Measurements from ENCODE around the gene KRT82.

KRT82 gene

DNA sequence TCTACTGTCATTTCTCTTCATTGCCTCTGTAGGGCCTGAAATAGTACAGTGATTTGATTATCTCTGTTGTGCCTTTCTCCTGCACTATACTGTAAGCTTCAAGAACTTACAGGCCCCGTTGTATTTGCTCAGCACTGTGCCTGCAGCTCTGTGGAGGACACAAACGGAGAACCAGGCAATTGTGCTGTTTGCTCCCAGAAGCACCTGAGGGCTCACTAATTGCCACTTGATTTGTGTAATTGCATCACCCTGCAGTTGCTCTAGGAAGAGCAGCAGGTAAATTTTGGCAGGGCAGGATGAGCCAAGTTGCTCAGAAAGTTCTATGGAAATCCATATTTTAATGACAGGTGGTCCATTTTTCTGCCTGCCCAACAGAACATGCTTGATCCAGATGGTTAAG lies 11.6 kb upstream of the KRT82 start:
- Histone ChIP-seq H4K20me1 (ENCODE audit: insufficient read depth, low read length) (no peaks in the 10 kb centered on the region), H2AFZ (ENCODE audit: low read depth, low read length) (no peak overlapping the region), H3K27me3 (ENCODE audit: low read depth, low read length) (peaks cover 20% of the 10 kb centered on the region), H3K4me1 (ENCODE audit: low read length) (no peaks in the 10 kb centered on the region), H3K79me2 (ENCODE audit: low read length) (no peaks in the 10 kb centered on the region), H3K4me2 (ENCODE audit: low read length) (no peak overlapping the region), H3K9ac (ENCODE audit: low read length) (no peak overlapping the region), H3K4me3 (ENCODE audit: low read length) (no peak overlapping the region), H3K27ac (ENCODE audit: low read length) (no peak overlapping the region), H3K9me3 (ENCODE audit: insufficient read depth, low read length) (no peaks in the 10 kb centered on the region), H3K36me3 (replicated peaks; ENCODE audit: low read depth, low read length) (no peaks in the 10 kb centered on the region)
- TF ChIP-seq, protein P1, sequence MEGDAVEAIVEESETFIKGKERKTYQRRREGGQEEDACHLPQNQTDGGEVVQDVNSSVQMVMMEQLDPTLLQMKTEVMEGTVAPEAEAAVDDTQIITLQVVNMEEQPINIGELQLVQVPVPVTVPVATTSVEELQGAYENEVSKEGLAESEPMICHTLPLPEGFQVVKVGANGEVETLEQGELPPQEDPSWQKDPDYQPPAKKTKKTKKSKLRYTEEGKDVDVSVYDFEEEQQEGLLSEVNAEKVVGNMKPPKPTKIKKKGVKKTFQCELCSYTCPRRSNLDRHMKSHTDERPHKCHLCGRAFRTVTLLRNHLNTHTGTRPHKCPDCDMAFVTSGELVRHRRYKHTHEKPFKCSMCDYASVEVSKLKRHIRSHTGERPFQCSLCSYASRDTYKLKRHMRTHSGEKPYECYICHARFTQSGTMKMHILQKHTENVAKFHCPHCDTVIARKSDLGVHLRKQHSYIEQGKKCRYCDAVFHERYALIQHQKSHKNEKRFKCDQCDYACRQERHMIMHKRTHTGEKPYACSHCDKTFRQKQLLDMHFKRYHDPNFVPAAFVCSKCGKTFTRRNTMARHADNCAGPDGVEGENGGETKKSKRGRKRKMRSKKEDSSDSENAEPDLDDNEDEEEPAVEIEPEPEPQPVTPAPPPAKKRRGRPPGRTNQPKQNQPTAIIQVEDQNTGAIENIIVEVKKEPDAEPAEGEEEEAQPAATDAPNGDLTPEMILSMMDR (IDR thresholded peaks at IDR 0.05; ENCODE audit: low read depth, low read length) = no peak

DNA sequence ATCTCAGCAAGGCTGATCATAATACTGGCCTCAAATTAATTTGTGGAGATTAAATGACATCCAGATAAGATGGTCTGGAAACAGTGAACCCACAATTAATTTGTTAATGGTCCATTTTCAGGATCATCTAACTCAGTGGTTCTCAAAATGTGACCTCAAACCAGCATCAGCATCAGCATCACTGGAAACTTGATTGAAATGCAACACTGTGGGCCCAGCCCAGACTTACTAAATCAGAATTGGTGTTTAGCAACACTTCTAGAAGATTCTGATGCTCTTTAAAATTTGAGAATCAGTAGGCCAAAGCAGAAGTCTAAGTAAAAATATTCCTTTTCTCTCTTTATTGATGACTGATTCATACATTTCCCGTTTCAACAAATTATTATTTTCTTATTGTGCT lies 10.7 kb upstream of the KRT82 start:
- TF ChIP-seq EZH2phosphoT487 (IDR thresholded peaks at IDR 0.05; ENCODE audit: low read depth) = no peak
- TF ChIP-seq, protein P1 (IDR thresholded peaks at IDR 0.05; ENCODE audit: low read depth, low read length) = no peak
- Histone ChIP-seq H2AFZ (ENCODE audit: low read depth, low read length) (no peak overlapping the region), H4K20me1 (ENCODE audit: insufficient read depth, low read length) (no peaks in the 10 kb centered on the region), H3K27me3 (ENCODE audit: low read depth, low read length) (peaks cover 11% of the 10 kb centered on the region), H3K36me3 (replicated peaks; ENCODE audit: low read depth, low read length) (no peaks in the 10 kb centered on the region), H3K9me3 (ENCODE audit: insufficient read depth, low read length) (no peaks in the 10 kb centered on the region), H3K4me1 (ENCODE audit: low read length) (no peaks in the 10 kb centered on the region), H3K79me2 (ENCODE audit: low read length) (no peaks in the 10 kb centered on the region), H3K9ac (ENCODE audit: low read length) (no peak overlapping the region), H3K4me3 (ENCODE audit: low read length) (no peak overlapping the region), H3K4me2 (ENCODE audit: low read length) (no peak overlapping the region), H3K27ac (ENCODE audit: low read length) (no peak overlapping the region)

DNA sequence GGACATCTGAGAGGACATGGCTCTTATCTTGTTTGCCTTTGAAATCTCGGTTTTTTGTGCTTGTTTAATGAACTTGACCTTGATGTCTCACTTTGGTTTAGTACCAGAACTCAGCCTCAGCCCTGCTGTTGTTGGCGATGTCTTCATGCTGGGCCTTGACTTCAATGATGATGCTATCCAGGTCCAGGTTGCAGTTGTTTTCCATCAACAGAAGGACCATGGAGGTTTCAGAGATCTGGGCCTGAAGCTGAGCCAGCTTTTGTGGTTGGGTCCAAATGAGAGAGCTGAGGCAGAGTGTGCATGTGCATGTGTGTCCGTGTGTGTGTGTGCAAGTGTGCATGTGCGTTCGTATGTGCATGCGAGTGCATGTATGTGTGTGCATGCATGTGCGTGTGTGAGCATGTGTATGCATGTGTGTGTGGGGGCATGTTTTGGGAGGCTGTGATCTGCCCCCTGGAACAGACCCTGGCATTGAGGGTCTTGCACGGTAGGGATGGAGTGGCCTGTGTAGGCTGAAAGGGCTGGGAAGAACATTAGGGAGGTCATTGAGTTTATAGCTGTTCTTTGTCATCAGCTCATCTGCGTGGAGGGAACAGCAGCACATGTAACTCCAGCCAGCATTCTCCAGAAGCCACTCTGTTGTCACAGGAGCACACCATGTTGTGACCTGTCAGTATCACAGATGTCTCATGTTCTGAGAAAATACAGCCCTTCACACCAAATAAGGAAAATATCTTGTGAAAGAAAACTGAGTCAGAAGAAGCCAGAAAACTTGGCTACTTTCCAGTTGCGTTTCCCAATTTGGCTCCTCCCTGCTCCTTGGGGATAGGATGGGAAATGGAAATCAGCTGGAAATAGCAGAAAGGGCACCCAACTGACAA lies 10.0 kb upstream of the KRT82 start:
- H3K27ac ChIP-seq (ENCODE audit: low read length) = no peak overlapping the region
- H3K36me3 ChIP-seq (replicated peaks; ENCODE audit: low read depth, low read length) = no peaks in the 10 kb centered on the region
- no peak overlapping the region for H3K4me3 ChIP-seq (ENCODE audit: low read length)
- peaks cover 4% of the 10 kb centered on the region for H3K27me3 ChIP-seq (ENCODE audit: low read depth, low read length)
- H2AFZ ChIP-seq (ENCODE audit: low read depth, low read length) = no peak overlapping the region
- H3K9ac ChIP-seq (ENCODE audit: low read length) = no peak overlapping the region
- H4K20me1 ChIP-seq (ENCODE audit: insufficient read depth, low read length) = no peaks in the 10 kb centered on the region
- no peaks in the 10 kb centered on the region for H3K4me1 ChIP-seq (ENCODE audit: low read length)
- H3K9me3 ChIP-seq (ENCODE audit: insufficient read depth, low read length) = no peaks in the 10 kb centered on the region
- H3K4me2 ChIP-seq (ENCODE audit: low read length) = no peak overlapping the region
- TF ChIP-seq, protein P1 (IDR thresholded peaks at IDR 0.05; ENCODE audit: low read depth, low read length) = no peak
- TF ChIP-seq EZH2phosphoT487 (IDR thresholded peaks at IDR 0.05; ENCODE audit: low read depth) = no peak
- H3K79me2 ChIP-seq (ENCODE audit: low read length) = no peaks in the 10 kb centered on the region

DNA sequence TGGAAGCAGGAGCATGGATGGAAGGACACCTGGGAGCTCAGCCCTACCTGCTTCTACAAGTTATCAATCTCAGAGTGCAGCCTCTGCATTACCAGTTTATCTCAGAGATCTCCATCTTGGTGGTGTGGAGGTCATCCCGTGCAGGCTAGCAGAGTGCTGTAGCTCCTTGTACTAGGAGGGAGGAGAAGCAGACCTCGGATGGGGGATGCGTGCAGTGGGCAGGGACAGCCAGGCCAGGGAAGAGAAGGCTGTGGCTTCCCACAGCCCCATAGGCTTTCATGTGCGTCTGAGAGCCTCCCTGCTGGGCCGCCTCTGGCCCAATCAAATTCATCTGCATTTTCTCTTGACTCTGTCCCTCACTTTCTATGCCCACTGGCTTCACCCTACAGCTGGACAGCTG lies 8.8 kb upstream of the KRT82 start:
- Histone ChIP-seq H3K9me3 (ENCODE audit: insufficient read depth, low read length) (no peaks in the 10 kb centered on the region), H3K79me2 (ENCODE audit: low read length) (no peaks in the 10 kb centered on the region), H3K4me1 (ENCODE audit: low read length) (no peaks in the 10 kb centered on the region), H3K4me2 (ENCODE audit: low read length) (no peak overlapping the region), H3K27me3 (ENCODE audit: low read depth, low read length) (no peaks in the 10 kb centered on the region; the same call in 1 of the 2 replicates), H2AFZ (ENCODE audit: low read depth, low read length) (no peak overlapping the region), H3K9ac (ENCODE audit: low read length) (no peak overlapping the region), H4K20me1 (ENCODE audit: insufficient read depth, low read length) (no peaks in the 10 kb centered on the region), H3K27ac (ENCODE audit: low read length) (no peak overlapping the region), H3K36me3 (replicated peaks; ENCODE audit: low read depth, low read length) (no peaks in the 10 kb centered on the region), H3K4me3 (ENCODE audit: low read length) (no peak overlapping the region)
- no peak for TF ChIP-seq EZH2phosphoT487 (IDR thresholded peaks at IDR 0.05; ENCODE audit: low read depth)
- TF ChIP-seq, protein P1 (IDR thresholded peaks at IDR 0.05; ENCODE audit: low read depth, low read length) = no peak

Data from OCI-LY3 (cell line).